ENCODE measurements around the gene MANF. TPM values are rescaled to one million over a fixed set of nuclear protein-coding genes. Genes with fewer than 3 reads are reported as not detected.
A peak's percentile ranks its signal among the peaks of the same experiment; 100 is the strongest.

Gene MANF
- total and polyA plus RNA-seq, 2 donors (not counting 1 experiment from before 2014, with no cell fraction given): 19.8 to 29.7 TPM

- CTCF ChIA-PET: interaction anchor here (1.0 to 8.6 kb wide), 8 partner anchors 14 to 818 kb away, joined by 3 to 67 read pairs (median 4); partner anchors contain the start of genes C3orf18, CISH, DCAF1 and MAPKAPK3
- peaks cover 0 to 21% of the 10 kb centered on the region in 2 experiments for H3K36me3 ChIP-seq (replicated peaks in 1 of 2; ENCODE audit: control extremely low read depth in 1 of 2, control insufficient read depth in 1 of 2, extremely low read depth in 1 of 2, insufficient read depth in 2 of 2, low read length in 1 of 2)
- H3K4me2 ChIP-seq (replicated peaks; ENCODE audit: low read depth, low read length, poor library complexity, severe bottlenecking): peak overlapping the region; percentile 87
- peaks cover 7% of the 10 kb centered on the region for H4K20me1 ChIP-seq (ENCODE audit: control insufficient read depth, insufficient read depth, low read length, poor library complexity, severe bottlenecking)
- H3K9ac ChIP-seq (ENCODE audit: low read length): peak overlapping the region; percentile 89
- Mint-ChIP-seq H3K27me3 (no peaks in the 10 kb centered on the region), H3K4me1 (peaks cover 47% of the 10 kb centered on the region), H3K4me3 (peak overlapping the region; percentile 99), H3K9me3 (ENCODE audit: insufficient read depth) (no peaks in the 10 kb centered on the region), H3K27ac (peak overlapping the region; percentile 99)
- no peak for ATAC-seq (ENCODE audit: low read depth)
- no peaks in the 10 kb centered on the region for H3K27me3 ChIP-seq (replicated peaks in 1 of 4; ENCODE audit: control extremely low read depth in 1 of 4, control insufficient read depth in 3 of 4, insufficient read depth in 4 of 4, low read length in 3 of 4)
- no peaks in the 10 kb centered on the region for H3K9me3 ChIP-seq (ENCODE audit: control extremely low read depth in 1 of 3, control insufficient read depth in 2 of 3, insufficient read depth in 1 of 3, low read length in 2 of 3)
- intact Hi-C loops (cut with micrococcal nuclease): loop anchor here (1.0 to 10.0 kb wide), 7 partner anchors 115 to 1091 kb away; partner anchors contain the start of genes C3orf18, DCAF1, HYAL3 and IFRD2
- H3K4me1 ChIP-seq (ENCODE audit: control insufficient read depth in 2 of 2, insufficient read depth in 2 of 2, low read length in 2 of 2): peaks cover 28 to 40% of the 10 kb centered on the region in 2 donors
- peak overlapping the region in 1 of 2 donors; percentile 95 for H3K27ac ChIP-seq (ENCODE audit: low read length in 2 of 2)
- peak overlapping the region; percentile 96 for H2AFZ ChIP-seq (ENCODE audit: insufficient read depth, low read depth, low read length, poor library complexity, severe bottlenecking)
- H3K79me2 ChIP-seq (ENCODE audit: control insufficient read depth, insufficient read depth, low read length): peaks cover 47% of the 10 kb centered on the region
- POLR2A ChIA-PET: interaction anchor here (0.5 to 1.1 kb wide), 6 partner anchors 10 to 1021 kb away, joined by 3 to 18 read pairs (median 4); partner anchors contain the start of genes DCAF1, HEMK1 and RRP9
- peak overlapping the region; percentile 56 to 97 (median 87) for H3K4me3 ChIP-seq (ENCODE audit: control extremely low read depth in 1 of 5, extremely low read depth in 1 of 5, insufficient read depth in 1 of 5, low read depth in 2 of 5, low read length in 4 of 5)
- no peak for DNase-seq
- WGBS (ENCODE audit: insufficient coverage): 5% methylated on average over 17 of the region's 18 CpGs
- no peak for TF ChIP-seq CTCF (IDR thresholded peaks at IDR 0.05)
- TF ChIP-seq EZH2 (IDR thresholded peaks at IDR 0.05; ENCODE audit: borderline replicate concordance, insufficient read depth, low read depth, low read length, poor library complexity, severe bottlenecking): no peak
Observed at GRCh38 chr3:51385621-51386091, 565 bp downstream of the MANF start.
